Islet precursor cell (in vitro differentiated cells): ENCODE results near the gene REL.
"Not testable (repeated sequence)": the region's sequence is repeated elsewhere in the genome, so short reads cannot be mapped to it uniquely, and the experiment has no call there.

Experiments
- DNase-seq: peaks from one replicate; pipeline ENCODE4 v3.0.0-alpha.2; 2018

REL gene

DNA sequence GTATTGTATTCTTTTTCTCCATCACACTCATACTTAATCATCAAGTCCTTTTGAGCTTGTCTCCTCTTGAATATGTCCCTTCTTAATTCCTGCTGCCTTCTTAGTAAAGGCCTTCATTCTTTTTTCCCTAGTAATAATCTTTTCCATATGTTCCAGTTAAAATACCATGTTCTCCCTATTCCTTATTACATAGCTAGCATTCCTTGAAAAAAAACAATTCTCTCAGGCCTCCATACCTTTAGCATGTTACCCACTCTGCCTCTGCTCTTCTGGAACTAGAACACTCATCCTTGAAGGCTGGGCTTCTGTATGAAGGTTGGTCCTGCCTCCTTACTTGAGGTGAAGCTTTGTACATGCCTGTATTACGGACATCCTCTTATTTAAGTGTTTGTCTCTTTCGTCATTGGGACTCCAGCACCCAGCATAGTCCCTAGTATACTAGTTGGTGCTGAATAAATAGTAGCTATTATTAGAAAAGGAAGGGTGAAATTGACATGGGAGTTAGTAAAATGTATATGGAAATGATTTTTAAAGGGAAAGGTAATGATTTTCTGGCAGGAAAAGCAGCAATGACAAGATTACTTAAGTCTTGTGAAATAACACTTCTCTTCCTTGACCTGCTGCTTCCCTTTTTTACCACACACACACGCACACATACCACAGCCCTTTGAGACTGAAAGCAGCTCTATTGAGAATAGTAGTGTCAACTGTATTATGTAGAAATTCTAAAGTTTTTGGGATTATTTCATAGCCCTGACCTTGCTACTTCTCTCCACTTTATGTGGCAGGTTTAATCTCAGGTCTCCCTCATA, 45.6 kb downstream of the REL start:
- DNase-seq: no peak

DNA sequence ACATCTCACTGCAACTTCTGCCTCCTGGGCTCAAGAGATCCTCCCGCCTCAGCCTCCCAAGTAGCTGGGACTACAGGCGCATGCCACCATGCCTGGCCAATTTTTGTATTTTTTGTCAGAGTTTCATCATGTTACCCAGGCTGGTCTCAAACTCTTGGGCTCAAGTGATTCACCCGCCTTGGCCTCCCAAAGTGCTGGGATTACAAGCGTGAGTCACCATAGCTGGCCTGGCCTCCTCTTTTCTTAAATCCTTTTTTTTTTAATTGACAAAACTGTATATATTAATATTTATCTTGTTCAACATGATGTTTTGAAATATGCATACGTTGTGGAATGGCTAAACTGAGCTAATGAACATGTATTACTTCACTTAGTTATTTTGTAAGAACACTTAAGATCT, 50.7 kb downstream of the REL start:
- DNase-seq: not testable (repeated sequence)

DNA sequence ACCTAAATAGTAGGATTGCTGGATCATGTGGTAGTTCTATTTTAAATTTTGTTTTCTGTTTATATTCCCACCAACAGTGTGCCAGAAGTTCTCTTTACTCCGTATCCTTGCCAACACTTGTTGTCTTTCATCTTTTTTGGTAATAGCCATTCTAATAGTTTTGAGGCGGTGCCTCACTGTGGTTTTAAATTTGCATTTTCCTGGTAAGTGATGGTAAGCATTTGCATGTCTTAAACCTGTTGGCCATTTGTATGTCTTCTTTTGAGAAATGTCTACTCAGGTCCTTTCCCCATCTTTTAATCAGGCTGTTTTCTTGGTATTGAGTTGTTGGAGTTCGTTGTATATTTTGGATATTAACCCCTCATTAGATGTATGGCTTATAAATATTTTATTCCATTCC, 51.6 kb downstream of the REL start:
- no peak for DNase-seq

DNA sequence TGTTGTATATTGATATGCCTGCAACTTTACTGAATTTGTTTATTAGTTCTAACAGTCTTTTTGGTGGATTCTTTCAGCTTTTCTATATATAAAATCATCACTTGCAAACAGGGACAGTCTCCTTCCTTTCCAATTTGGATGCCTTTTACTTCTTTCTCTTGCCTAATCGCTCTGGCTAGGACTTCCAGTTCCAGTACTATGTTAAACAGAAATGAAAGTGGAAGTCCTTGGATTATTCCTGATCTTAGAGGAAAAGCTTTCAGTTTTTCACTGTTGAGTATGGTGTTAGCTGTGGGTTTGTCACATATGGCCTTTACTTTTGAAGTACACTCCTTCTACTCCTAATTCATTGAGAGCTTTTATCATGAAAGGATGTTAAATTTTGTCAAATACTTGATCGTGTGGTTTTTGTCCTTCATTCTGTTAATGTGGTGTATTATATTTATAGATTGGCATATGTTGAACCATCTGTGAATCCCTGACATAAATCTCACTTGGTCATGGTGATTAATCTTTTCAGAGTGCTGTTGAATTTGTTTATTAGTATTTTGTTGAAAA, 52.9 kb downstream of the REL start:
- no peak for DNase-seq

DNA sequence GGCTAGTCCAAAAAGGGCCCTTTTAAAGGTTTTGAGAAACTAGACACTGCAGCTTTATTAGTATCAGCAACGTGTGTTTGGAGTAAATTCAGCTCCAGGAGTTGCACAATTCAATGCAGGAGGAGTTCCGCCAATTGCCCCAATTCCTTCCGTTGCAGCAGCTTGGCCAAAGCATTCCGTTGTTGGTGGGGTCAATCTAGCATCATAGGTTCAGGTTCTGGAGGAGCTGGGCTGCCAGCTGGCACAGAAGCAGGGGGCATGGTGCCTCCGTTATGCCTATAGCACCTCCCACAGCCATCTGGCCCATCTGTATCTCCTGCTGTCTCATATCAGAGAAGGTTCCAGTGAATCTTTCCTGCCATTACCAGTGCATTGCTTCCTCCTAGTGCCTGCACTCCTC, 55.4 kb downstream of the REL start:
- DNase-seq: no peak

DNA sequence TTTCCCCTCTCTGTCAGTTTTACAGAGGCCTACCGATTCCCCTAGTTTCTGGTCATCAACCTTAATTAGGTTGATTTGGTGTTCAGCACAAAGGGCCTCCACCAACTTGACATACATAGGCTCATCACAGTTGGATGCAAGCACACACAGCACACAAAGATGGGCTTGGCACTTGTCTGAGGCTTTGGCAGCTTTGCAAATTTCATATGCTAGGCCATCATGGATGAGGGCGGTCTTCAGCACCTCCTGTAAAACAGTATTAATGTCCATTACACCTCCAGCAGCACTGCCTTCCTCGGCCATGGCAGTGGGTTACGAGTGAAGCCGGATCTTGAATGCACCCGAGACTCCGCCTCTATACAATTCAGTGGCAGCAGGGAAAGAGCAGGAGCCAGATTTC, 56.9 kb downstream of the REL start:
- DNase-seq: no peak

DNA sequence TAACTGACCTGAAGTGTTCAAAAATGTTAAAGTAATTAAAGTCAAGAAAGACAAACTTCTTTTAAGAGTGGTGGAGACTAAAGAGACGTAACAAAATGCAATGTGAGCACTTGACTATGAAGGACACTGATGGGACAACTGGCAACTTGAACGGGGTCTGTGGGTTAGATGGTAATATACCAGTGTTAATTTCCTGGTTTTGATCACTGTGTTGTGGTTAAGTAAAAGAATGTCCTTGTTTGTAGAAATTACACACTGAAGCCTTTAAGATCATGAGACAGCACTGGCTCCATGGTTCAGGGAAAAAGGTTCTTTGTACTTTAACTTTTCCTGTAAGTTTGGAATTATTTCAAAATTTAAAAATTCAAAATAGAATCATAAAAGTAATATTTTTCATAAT, 58.2 kb downstream of the REL start:
- no peak for DNase-seq

DNA sequence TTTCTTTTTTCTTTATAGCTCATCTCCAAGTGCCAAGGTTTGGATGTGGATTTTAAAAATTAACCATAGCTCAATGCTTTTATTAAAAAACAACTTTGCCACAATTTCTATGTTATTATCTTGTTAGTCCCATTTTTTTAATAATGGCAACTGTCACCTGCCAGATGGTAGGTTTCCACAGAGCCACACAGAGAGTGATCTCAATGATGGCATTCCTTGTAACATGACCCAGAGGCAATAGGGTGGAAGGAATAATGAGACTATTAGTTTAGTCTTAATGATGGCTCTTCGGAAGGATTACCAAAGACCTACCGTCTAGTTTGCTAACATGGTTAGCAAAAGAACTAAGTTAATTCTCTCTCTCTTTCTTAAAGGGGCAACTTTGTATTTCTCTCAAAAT, 64.0 kb downstream of the REL start:
- no peak for DNase-seq

DNA sequence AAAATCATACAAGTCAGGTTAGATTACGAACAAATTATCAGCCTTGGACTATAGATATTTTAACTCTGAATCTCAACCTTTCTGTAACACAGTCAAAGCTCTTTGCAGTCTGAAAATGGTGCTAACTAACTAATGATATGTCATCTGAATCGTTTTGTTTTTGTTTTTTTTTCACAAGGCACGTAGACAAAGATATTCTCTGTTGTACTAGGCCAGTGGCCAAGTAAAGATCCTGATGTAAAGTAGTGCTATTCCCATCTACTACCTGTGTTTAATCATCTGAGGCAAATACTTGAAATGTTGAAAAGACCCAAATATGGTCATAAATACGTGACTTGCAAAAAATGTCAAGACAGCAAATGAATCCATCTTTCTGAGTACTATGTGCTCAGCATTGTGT, 65.7 kb downstream of the REL start:
- DNase-seq: no peak

DNA sequence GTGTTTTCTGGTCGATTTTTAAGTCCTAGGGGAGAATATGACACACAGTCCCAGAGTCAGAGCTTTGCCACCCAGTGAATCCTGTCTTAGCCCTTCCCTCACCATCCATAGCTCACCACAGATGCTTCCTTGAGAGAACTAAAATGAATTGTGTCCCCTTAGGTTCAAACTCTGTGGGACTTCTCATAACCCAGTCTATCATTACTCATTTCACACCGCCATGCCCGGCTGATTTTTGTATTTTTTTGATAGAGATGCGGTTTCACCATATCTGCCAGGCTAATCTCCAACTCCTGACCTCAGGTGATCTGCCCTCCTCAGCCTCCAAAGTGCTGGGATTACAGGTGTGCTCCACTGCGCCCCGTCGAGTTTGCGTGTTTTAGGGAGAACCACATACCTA, 66.8 kb downstream of the REL start:
- no peak for DNase-seq

DNA sequence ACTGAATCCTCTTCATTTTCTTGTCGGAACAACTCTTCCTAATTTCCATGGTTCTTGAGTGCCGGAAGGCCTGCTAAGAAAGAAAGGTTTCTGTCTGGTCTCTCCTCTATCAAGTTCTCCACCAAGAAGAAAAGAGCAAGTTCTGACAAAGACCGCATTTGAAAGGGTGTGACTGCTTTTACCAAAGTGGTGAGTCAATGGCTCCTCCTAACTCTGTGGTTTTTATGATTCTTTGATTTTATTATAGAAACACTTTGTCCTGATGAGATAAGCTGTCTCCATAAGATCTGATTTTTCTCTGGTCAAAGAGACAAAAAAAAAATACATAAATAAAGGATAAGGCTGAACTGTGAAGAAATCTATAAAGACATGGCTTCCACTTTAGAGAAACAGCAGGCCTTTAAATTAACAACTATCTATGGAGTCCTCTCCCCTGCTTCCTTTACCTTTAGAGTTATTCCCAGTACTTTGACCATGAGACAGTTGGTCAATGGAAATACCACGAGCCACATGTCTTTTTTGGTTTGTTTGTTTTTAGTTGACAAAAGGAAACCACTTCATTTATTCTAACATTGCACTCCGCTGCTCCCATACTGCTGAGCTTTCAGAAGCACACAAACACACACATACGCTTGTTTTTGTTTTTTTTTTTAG, 67.7 kb downstream of the REL start:
- DNase-seq: no peak

DNA sequence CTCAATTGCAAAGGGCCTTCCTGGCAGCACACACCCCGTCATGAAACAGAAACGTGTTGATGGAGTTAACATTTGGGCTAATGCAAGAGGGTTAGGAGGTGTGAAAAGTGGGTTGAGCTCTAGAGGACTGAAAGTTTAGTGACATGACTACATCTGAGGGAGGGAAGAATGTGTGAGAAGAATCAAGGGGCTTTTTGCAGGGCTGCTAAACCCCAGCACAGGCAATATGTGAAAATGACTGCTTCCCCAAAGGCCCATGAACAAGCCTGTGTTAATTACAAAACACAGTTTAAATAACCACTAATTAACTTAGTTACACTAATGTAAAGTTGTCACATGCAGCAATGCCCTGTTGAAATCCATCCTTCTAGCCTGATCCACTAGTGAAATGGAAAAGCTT, 72.8 kb downstream of the REL start:
- no peak for DNase-seq

DNA sequence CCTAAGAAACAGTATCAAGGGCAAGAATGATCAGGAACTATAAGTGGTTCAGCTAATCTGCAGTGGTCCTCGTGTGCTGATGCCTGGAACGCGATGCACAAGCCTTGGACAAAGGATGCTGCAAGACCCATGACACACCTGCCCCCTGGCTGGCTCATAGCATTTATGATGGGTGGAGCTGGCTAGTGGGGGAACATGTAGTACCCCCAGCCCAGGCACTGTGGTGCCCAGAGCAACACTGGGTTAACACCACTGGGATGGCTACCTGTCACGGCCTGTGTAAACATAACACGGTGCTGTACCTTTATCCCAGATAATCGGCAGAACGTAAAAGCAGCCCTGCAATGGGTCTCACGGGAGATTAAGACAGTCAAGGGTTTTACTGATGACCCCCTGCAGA, 75.8 kb downstream of the REL start:
- DNase-seq: no peak

DNA sequence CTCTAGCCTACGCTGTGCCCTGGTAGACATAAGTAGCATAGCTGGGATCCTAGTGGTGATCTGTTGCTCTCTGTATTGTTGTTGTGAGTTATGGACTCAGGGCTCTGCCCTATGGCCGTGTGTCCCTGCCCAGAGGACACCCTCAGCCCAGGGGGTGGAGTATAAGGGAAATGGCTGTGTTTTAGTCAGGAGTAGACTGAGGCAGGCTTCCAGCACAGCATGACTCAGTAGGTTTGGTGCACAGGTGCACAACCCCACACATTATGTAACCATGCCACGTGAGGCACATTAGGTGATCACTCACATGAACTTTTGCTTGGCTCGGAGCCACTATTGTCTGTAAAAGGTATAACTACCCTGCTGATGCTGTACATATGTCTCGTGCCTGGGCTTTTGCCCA, 76.3 kb downstream of the REL start:
- no peak for DNase-seq

DNA sequence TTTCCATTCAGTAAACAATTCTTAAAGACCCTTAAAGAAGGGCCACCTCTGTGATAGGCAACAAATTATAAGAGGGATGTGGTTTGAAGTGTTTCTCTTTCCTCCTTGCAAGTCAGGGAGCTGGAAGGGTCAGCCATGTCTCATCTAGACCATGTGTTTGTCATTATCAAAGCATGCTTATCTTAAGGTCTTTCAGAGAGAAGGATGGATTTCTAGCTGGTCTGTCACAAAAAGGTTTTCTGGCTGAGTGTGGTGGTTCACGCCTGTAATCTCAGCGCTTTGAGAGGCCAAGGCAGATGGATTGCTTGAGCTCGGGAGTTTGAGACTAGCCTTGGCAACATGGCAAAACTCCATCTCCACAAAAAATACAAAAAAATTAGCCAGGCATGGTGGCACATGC, 77.0 kb downstream of the REL start:
- DNase-seq: no peak

DNA sequence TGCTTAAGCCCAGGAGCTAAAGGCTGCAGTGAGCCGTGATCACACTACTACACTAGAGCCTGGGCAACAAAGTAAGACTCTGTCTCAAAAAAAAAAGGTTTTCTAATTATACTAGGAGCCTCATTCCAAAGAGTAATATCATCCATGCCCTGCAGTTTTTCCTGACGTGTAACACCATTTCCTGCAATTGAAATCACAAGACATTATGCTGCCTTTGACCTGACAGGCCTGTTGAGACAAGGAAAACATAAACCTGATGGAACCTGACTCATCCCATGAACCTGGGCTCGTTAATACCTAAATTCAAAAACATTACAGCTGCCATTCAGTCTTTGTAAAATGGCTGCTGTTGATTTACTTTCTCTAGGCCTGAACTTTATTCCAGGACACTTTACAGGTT, 77.4 kb downstream of the REL start:
- DNase-seq: no peak

DNA sequence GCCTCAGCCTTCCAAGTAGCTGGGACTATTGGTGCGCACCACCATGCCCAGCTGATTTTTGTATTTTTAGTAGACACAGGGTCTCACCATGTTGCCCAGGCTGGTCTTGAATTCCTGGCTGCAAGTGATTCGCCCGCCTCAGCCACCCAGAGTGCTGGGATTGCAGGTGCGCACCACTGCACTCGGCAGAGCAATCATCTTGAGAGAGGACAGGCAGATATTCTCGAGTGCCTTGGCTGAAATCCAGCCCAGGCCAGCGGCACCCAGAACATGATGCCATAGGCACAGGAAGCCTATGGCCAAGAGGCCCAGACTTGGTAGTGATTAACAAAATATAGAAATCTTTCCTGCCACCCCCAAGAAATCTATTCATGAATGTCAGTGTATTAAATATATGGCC, 78.1 kb downstream of the REL start:
- no peak for DNase-seq

DNA sequence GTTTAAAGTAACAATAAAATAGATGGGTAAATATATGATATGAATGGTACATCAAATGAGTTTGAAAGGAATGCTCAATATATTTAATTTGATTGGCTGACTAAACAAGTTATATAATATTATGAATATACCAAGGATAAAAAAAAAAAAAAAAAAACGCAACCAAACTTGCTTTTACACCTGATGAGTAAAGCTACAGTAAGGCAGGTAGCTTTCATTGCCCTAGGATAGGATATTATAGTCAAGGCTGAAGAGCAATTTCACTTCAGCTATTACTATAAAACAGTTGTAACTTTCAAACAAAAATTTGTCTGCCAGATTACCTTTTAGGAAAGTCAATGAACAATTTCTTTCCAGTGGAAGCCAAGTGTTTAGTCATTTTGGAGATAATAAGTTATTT, 79.3 kb downstream of the REL start:
- no peak for DNase-seq

DNA sequence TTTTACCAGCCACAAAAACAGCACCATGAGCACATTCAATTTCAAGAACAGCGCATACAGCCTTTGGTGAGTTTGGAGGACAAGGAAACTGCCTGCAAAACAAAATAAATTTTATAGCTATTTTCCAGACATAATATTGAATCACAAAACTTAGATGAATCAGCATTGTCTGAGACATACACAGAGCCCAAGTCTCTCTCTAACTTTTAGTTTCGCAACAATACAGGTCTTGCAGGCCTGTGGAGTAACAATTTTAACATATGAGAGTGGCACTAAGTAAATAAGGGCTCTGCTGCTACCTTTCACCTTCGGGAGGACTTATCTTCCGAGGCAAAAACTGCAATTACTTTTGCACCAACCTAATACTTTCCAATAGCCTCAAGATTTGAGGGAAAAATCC, 80.1 kb downstream of the REL start:
- DNase-seq: no peak

DNA sequence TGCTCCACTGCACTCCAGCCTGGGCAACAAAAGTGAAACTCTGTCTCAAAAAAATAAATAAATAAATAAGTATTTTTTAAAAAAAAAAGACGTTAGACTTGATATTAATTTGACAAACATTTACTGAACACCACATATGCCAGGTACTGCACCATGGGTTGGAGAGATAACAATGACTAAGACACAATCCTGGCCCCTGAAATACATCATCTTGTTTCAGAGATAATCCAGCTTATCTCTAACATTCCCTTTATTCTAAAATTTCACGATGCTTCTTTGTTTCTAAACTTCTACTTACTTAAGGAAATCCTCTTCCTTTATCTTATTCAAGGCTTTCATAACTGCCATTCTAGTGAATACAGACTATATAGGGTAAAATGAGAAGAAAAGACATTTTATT, 81.2 kb downstream of the REL start:
- no peak for DNase-seq

DNA sequence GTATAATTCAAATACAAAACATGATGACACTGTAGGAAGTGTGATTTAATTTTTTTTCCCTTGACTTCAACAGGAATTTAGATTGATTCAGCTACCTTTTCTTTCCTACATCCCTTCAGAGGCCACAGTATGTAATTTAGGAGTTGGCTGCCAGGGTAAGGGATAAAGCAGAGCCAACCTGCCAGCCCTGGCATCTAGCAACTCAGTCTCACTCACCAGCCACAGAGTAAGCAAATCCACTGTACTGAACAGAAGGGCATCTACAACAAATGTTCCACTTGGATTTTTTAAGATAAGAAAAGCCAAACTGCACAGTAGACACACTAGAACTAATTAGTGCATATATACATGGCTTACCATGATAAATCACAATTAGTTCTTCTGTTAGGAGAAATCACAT, 81.8 kb downstream of the REL start:
- no peak for DNase-seq

DNA sequence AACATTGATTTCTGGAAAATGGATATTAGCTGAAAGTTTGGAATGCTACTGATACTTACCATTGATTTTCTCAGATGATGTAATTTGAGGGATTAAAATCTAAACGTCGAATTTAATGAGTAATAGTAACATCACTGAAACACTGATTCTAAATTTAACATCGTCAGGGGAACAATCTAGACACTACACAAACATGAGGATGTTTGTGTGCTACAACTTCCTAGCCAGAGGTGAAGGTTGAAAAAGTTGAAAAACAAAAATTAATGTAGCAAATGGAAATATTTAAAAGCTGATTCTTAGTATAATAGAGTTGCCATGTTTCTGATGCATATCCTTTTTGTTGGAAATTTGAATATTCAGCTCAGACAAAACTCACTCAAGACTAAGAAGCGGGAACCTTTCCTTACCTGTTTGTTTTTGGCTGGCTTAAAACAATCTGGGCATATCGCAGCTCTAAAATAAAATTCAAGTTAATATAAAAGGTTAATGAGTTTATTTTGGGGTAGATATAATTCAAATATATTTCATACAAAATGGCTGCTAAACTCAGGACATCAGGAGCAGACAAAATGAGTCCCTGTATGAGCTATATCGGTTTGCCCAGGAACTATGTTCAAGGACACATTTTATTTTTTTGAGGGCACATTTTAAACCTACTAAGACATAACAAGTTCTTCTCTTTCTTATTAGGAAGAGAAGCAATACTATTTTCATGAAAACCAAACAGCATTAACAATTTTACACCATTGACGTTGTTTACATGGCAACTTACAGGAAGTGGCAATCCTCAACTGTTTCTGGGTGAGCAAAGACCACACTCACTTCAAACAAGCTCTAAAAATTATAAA, 83.5 kb downstream of the REL start:
- no peak for DNase-seq

DNA sequence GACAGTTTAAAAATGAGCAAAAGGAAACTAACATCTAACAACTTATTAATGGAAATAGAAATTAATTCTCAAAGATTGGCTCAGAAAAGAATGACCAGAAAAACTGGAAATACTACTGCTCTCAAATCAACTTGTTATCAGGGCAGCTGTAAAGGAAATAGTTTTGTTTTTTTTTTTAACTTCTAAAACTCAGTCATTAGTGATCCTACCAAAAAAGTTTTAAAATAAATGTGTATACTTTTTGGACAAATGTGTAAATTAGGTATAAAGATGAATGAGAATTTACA, 84.1 kb downstream of the REL start:
- DNase-seq: no peak
